GM12875 (cell line): ENCODE measurements around the gene FAM120AOS.

Source experiments
- H3K4me3 ChIP-seq: one replicate; pipeline ENCODE4 v1.5.1; 2011; ENCODE audit warnings: low read depth, low read length, control low read depth
- CTCF ChIP-seq: IDR thresholded peaks from 2 replicates; pipeline ENCODE4 v1.5.1; 2011; ENCODE audit warnings: low read depth, mild to moderate bottlenecking, control low read depth, inconsistent platforms, low read length, moderate library complexity, borderline replicate concordance; ENCODE audit not compliant: insufficient read depth

FAM120AOS gene

GRCh38 chr9:93468763-93469456, 15.5 kb upstream of the FAM120AOS start:
- H3K4me3 ChIP-seq: no peak overlapping the region

GRCh38 chr9:93467462-93467861, 14.1 kb upstream of the FAM120AOS start:
- TF ChIP-seq CTCF: no peak
- H3K4me3 ChIP-seq: no peak overlapping the region

More at GRCh38 chr9:93468763-93469456, 15.5 kb upstream of the FAM120AOS start:
- no peak for TF ChIP-seq CTCF

GRCh38 chr9:93467062-93467416, 13.7 kb upstream of the FAM120AOS start:
- H3K4me3 ChIP-seq: no peak overlapping the region
- TF ChIP-seq CTCF: no peak

GRCh38 chr9:93466416-93467061, 13.2 kb upstream of the FAM120AOS start:
- no peak for TF ChIP-seq CTCF
- no peak overlapping the region for H3K4me3 ChIP-seq

- no peak overlapping the region for H3K4me3 ChIP-seq
- no peak for TF ChIP-seq CTCF
Measured at GRCh38 chr9:93465855-93466254, 12.5 kb upstream of the FAM120AOS start.

- TF ChIP-seq CTCF: no peak
- H3K4me3 ChIP-seq: no peak overlapping the region
Measured at GRCh38 chr9:93464876-93465275, 11.5 kb upstream of the FAM120AOS start.

- H3K4me3 ChIP-seq: no peak overlapping the region
- no peak for TF ChIP-seq CTCF
Measured at GRCh38 chr9:93464395-93464794, 11.0 kb upstream of the FAM120AOS start.
